Ectodermal cell (in vitro differentiated cells): ENCODE results near the gene VWA5A. TPM values are rescaled to one million over a fixed set of nuclear protein-coding genes. Genes with fewer than 3 reads are reported as not detected.
A peak's percentile ranks its signal among the peaks of the same experiment; 100 is the strongest.

Source experiments
- H3K27ac ChIP-seq: 2 replicates; pipeline ENCODE4 v1.7.0; 2013; ENCODE audit warnings: mild to moderate bottlenecking, low read depth, low read length; ENCODE audit not compliant: insufficient read depth, poor library complexity, severe bottlenecking
- H3K27me3 ChIP-seq: 2 replicates; pipeline ENCODE4 v1.7.0; 2013; ENCODE audit warnings: mild to moderate bottlenecking, low read length; ENCODE audit not compliant: insufficient read depth, control insufficient read depth, poor library complexity, severe bottlenecking
- H3K36me3 ChIP-seq: one replicate; pipeline ENCODE4 v1.7.0; 2013; ENCODE audit warnings: low read length; ENCODE audit not compliant: control insufficient read depth, insufficient read depth
- H3K4me1 ChIP-seq: one replicate; pipeline ENCODE4 v1.7.0; 2013; ENCODE audit warnings: low read length; ENCODE audit not compliant: control insufficient read depth, insufficient read depth
- H3K4me3 ChIP-seq: 2 replicates; pipeline ENCODE4 v1.7.0; 2013; ENCODE audit warnings: low read depth, low read length, control low read depth; ENCODE audit not compliant: insufficient read depth
- H3K9me3 ChIP-seq: 2 replicates; pipeline ENCODE4 v1.7.0; 2013; ENCODE audit warnings: mild to moderate bottlenecking, low read length, moderate library complexity; ENCODE audit not compliant: control insufficient read depth
- WGBS, 2 experiments: methylation state at CpG; one replicate each; pipeline ENCODE4 v1.1.7; 2013; ENCODE audit warnings: missing lambda C conversion rate in 2 of 2; 5-methylcytosine and 5-hydroxymethylcytosine counted together
- polyA plus RNA-seq, 4 experiments: library from polyadenylated mRNA; stranded (reverse); fragments of 50-300 nt; gene quantifications; one replicate each; pipeline ENCODE4 v1.2.3, GENCODE V29; 2013

Gene VWA5A, protein sequence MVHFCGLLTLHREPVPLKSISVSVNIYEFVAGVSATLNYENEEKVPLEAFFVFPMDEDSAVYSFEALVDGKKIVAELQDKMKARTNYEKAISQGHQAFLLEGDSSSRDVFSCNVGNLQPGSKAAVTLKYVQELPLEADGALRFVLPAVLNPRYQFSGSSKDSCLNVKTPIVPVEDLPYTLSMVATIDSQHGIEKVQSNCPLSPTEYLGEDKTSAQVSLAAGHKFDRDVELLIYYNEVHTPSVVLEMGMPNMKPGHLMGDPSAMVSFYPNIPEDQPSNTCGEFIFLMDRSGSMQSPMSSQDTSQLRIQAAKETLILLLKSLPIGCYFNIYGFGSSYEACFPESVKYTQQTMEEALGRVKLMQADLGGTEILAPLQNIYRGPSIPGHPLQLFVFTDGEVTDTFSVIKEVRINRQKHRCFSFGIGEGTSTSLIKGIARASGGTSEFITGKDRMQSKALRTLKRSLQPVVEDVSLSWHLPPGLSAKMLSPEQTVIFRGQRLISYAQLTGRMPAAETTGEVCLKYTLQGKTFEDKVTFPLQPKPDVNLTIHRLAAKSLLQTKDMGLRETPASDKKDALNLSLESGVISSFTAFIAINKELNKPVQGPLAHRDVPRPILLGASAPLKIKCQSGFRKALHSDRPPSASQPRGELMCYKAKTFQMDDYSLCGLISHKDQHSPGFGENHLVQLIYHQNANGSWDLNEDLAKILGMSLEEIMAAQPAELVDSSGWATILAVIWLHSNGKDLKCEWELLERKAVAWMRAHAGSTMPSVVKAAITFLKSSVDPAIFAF
- polyA plus RNA-seq (2013, experiment 1 of 4), result 18.0 TPM
- polyA plus RNA-seq (2013, experiment 2 of 4), result 18.4 TPM
- 15.3 TPM for polyA plus RNA-seq (2013, experiment 3 of 4)
- 15.3 TPM for polyA plus RNA-seq (2013, experiment 4 of 4)

DNA sequence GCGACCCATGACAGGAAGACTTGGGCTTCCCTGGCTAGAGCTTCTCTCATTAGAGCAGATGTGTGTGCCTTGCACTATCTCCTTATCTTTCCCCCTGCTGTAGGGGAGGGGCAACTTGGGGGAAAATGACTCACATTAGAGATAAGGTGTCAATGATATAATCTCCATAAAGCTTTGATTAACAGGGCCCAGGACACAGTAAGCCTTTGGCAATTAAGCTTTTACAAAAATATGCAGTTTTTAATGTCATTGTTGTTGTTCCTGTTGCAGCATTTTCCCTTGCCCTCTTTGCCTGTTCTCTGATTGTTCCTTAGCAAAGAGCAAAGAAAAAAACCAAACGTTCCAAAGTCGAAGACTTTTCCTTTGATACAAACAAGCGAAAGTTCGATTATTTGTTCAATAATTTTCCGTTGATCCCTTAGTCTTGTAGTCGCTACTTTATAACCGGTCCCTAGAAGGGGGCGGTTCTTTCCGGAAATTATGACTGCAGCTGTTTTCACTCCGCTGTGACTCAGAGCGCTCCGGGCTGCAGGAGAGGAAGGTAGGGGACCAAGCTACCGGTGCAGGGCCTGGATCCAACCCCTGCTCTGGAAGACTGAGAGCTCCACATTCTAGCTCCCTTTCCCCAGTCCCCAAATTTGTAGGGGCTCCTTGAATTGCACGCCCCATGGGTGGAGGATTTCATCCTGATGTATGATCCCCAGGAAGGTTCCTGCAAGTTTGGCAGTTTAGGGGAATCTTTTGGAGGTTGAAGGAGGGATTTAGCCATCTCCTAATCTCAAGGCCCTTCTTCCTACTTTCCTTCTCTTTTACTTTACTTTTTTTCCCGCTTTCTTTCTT is at the start of gene VWA5A:
Gene VWA5A, plus strand, starts transcription at position 509 of the 840 bp plus-strand sequence. CDS start 2,062 bp downstream, outside the sequence.
- Histone ChIP-seq H3K27me3 (no peaks in the 10 kb centered on the region), H3K4me1 (peaks cover 3% of the 10 kb centered on the region), H3K4me3 (peak within 1 kb of the TSS; percentile 44), H3K9me3 (no peaks in the 10 kb centered on the region), H3K36me3 (peaks cover 3% of the 10 kb centered on the region), H3K27ac (no peak within 1 kb of the TSS)
- 7 to 8% methylated on average over 15 of the region's 16 CpGs for WGBS, 2 experiments

DNA sequence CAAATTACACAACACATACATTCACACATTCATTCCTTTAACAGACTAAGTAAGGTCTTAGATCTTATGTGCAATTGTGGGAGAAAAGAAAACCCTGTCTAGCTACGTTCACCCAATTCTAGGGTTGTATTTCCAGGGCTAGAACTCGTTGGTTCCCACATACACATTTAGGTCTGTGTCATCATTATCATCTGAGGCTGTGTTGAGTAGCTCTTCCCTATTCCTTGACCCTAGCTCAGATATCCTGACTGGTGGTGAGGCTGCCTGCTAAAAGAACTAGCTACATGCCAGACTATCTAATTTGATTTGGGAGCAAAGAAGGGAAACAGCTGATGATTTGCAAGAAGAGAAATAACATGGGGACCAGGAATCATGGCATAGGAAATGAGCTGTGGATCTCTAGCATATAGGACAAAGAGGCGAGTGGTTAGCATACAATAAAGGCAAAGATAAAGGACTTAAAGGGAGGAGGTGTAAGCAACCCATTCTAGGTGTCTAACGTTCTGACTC is 46.6 kb upstream of the VWA5A start:
- Histone ChIP-seq H3K4me1 (no peaks in the 10 kb centered on the region), H3K9me3 (no peaks in the 10 kb centered on the region), H3K4me3 (no peak overlapping the region), H3K27me3 (no peaks in the 10 kb centered on the region), H3K27ac (no peak overlapping the region), H3K36me3 (no peaks in the 10 kb centered on the region)
- WGBS, 2 experiments, result 87 to 96% methylated on average over 4 of the region's 4 CpGs

DNA sequence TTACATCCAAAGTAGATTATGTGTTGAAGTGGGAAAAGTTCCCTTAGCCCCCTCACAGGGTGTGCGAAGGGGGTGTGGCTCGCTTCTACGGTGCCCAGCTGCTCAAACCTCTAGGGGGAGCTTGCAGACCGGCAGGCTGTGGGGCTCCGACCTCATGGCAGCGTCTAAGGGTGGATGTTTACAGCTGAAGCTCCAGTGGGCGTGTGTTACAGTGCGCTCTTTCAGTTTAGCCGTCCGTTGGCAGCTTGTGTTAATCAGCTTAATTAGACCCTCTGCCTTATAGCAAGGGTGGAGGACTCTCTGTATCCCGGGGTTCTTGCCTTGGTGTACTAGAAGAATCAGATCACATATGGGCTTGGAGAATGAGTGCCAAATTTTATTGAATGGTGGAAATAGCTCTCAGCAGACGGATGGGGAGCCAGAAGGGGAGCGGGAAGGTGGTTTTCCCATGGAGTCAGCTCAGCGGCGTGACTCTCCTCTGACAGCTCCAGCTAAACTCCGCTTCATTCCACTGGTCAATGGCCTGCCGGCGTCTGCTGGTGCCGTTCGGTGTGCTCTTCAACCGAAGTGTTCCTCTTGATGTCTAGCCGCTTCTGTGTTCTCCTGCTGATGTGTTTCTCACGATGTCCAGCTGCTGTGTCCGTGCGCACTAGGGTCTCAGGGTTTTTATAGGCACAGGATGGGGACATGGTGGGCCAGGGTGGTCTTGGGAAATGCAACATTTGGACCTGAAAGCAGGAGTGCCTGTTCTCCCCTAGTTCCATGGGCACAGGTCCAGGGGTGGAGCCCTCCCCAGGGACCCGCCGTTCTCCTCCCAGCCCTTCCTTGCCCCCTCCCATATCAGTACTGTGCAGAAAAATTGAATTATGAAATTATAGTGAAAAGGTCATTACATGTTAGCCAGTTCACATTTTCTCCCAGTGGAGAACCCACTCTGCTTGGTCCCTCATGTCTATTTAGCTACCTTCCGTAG is 45.5 kb upstream of the VWA5A start:
- Histone ChIP-seq H3K4me1 (no peaks in the 10 kb centered on the region), H3K27ac (no peak overlapping the region), H3K9me3 (no peaks in the 10 kb centered on the region), H3K4me3 (no peak overlapping the region), H3K36me3 (no peaks in the 10 kb centered on the region), H3K27me3 (no peaks in the 10 kb centered on the region)
- WGBS, 2 experiments, result 69 to 74% methylated on average over 26 to 28 of the region's 28 CpGs

DNA sequence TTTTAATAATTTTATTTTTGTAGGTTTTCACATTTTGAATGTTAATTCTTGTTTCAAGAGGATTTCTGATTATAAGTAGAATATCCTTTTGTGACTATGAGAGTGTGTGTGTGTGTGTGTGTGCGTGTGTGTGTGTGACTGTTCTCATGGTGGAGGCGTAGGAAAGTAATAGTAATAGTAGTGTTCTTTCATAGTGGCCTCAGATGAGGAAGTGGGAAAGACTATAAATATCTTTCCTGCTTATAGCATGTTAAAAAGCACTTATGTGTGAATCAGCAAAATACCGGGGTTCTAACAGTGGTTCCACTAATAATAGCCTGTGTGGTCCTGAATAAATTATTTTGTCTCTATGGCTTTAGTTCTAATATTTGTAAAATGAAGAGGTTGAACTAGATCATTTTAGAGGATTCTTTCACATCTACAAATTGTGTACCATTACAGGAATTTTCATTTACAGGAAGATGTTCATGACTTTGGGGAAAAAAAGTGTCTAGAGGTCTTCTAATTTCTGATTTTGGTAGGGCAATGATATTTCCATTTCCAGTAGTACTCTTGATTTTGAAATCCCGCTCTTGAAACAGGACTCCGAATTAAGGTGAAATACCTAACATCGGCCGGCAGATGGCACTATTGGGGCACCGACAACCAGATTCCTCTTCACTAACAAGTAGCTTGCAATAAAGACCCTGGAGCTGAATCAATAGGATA is 44.2 kb upstream of the VWA5A start:
- Histone ChIP-seq H3K27ac (no peak overlapping the region), H3K9me3 (no peaks in the 10 kb centered on the region), H3K27me3 (no peaks in the 10 kb centered on the region), H3K36me3 (no peaks in the 10 kb centered on the region), H3K4me1 (no peaks in the 10 kb centered on the region), H3K4me3 (no peak overlapping the region)
- 9 to 12% methylated on average over 8 of the region's 8 CpGs for WGBS, 2 experiments

DNA sequence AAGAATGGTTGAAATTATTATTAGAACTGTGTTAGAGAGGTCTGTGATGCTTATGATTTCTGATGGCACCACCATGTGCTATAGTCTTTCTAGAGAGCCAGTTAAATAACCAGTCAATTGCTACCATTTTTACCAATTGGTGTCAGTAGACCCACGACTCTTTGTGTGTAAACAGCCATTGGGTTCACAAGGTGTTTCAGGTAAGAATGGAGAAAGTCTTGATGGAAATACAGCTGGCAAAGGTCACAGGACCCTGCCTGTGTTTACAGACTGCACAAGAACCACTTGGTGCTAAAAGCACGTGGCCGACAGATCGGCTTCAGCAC is 43.7 kb upstream of the VWA5A start:
- no peak overlapping the region for H3K27ac ChIP-seq
- no peaks in the 10 kb centered on the region for H3K36me3 ChIP-seq
- no peaks in the 10 kb centered on the region for H3K9me3 ChIP-seq
- H3K4me3 ChIP-seq, result no peak overlapping the region
- 95 to 98% methylated on average over 4 of the region's 4 CpGs for WGBS, 2 experiments
- H3K4me1 ChIP-seq, result no peaks in the 10 kb centered on the region
- no peaks in the 10 kb centered on the region for H3K27me3 ChIP-seq

DNA sequence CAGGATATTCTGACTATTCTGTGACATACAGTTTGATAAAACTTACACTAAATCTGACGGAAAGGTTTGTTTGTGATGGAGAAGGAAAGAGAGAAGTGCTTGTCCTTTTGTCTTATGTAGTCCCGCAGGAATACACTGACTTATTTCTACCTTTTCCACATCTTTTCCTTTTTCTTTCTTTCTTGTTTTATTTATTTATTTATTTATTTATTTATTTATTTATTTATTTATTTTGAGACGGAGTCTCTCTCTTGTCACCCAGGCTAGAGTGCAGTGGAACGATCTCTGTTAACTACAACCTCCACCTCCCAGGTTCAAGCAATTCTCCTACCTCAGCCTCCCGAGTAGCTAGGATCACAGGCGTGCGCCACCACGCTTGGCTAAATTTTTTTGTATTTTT is 43.1 kb upstream of the VWA5A start:
- no peaks in the 10 kb centered on the region for H3K27me3 ChIP-seq
- no peaks in the 10 kb centered on the region for H3K36me3 ChIP-seq
- no peak overlapping the region for H3K27ac ChIP-seq
- no peaks in the 10 kb centered on the region for H3K4me1 ChIP-seq
- no peak overlapping the region for H3K4me3 ChIP-seq
- H3K9me3 ChIP-seq, result no peaks in the 10 kb centered on the region
- 91 to 94% methylated on average over 6 to 7 of the region's 8 CpGs for WGBS, 2 experiments

DNA sequence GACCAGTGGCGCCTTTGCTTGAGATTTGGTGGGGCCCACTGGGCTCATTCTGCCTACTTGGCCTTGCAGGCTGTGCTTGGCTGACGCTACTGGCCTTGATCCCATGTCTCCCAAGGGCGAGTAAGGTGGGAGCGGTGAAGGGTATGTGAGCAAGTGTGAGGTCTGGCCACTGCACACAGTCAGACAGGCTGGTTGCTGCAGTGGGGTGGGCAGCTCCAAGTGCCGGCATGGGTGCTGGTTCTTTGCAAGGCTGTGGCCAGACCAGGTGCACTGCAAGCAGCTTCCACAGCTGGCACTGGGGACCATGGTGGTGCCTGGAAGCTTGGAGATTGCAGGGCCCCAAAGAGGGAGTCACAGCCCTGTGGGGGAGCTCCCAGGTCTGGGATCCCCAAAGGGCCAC is 40.7 kb upstream of the VWA5A start:
- Histone ChIP-seq H3K4me3 (no peak overlapping the region), H3K27me3 (no peaks in the 10 kb centered on the region), H3K9me3 (no peaks in the 10 kb centered on the region), H3K36me3 (no peaks in the 10 kb centered on the region), H3K4me1 (no peaks in the 10 kb centered on the region), H3K27ac (no peak overlapping the region)
- 95% methylated on average over 5 of the region's 5 CpGs for WGBS, 2 experiments

DNA sequence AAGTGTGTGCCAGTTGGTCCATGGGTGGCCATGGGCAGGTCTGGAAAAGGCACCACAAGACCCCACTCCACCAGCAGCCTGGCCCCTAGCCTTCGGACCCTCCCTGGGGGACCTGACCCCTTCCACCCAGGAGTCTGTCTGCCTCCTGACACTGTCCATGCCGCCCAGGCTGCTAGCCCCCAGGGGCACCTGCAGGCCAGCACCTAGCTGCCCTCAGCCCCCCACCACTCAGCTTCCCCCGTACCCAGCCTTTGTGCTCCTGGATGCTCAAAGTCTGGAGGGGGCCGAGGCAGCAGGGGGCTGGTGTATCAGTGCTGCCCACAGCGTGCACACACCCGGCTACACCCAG is 39.8 kb upstream of the VWA5A start:
- H3K27ac ChIP-seq, result no peak overlapping the region
- no peak overlapping the region for H3K4me3 ChIP-seq
- H3K36me3 ChIP-seq, result no peaks in the 10 kb centered on the region
- H3K9me3 ChIP-seq, result no peaks in the 10 kb centered on the region
- 92 to 93% methylated on average over 6 of the region's 6 CpGs for WGBS, 2 experiments
- no peaks in the 10 kb centered on the region for H3K4me1 ChIP-seq
- no peaks in the 10 kb centered on the region for H3K27me3 ChIP-seq
